Dermis microvascular lymphatic vessel endothelial cell (primary cell): Measurements from ENCODE around the gene DAGLA. TPM values are rescaled to one million over a fixed set of nuclear protein-coding genes. Genes with fewer than 3 reads are reported as not detected.

Source experiments
- total RNA-seq: library from RNA; depleted of rRNA; stranded (reverse); fragments of >200 nt; gene quantifications from 2 replicates; pipeline ENCODE4 v1.2.1, GENCODE V29; 2014

The DAGLA gene
- total RNA-seq, 1 donor from 2014 or later: 1.7 TPM

Other genes starting within 250 kb of the DAGLA start
- gene LRRC10B, start 171.6 kb upstream of the DAGLA start, total RNA-seq: under 0.01 TPM in 1 of 2 replicates, not detected in the other
- gene SYT7, start 99.3 kb upstream of the DAGLA start, total RNA-seq: 0.25 and 0.39 TPM in 2 replicates
- gene MYRF, start 72.2 kb downstream of the DAGLA start, total RNA-seq: 0.25 and 0.26 TPM in 2 replicates
- gene TMEM258, start 112.2 kb downstream of the DAGLA start, total RNA-seq: 93.4 and 124 TPM in 2 replicates
- 20.0 and 30.8 TPM in 2 replicates for gene FEN1, start 112.5 kb downstream of the DAGLA start, total RNA-seq
- 22.3 and 39.3 TPM in 2 replicates for gene FADS1, start 136.6 kb downstream of the DAGLA start, total RNA-seq
- 57.7 and 114 TPM in 2 replicates for gene FADS2, start 147.9 kb downstream of the DAGLA start, total RNA-seq
- gene FADS3, start 211.2 kb downstream of the DAGLA start, total RNA-seq: 77.4 and 90.9 TPM in 2 replicates
- 1.9 and 11.3 TPM in 2 replicates for gene RAB3IL1, start 237.2 kb downstream of the DAGLA start, total RNA-seq